HepG2 (cell line): ENCODE results near the gene SESN2. TPM values are rescaled to one million over a fixed set of nuclear protein-coding genes. Genes with fewer than 3 reads are reported as not detected.

Experiments used
- ARNT2 ChIP-seq: sonication (generic); formaldehyde crosslinking; IDR thresholded peaks from 2 replicates; pipeline ENCODE4 v1.8.0; 2022; ENCODE audit warnings: mild to moderate bottlenecking, low read depth, missing genetic modification reagents, moderate library complexity
- CSRNP1 ChIP-seq: sonication (generic); formaldehyde crosslinking; IDR thresholded peaks from 2 replicates; pipeline ENCODE4 v1.8.1; 2023; ENCODE audit warnings: mild to moderate bottlenecking, missing genetic modification reagents
- DMTF1 ChIP-seq: sonication (generic); formaldehyde crosslinking; IDR thresholded peaks from 2 replicates; pipeline ENCODE4 v1.4.0; 2020; ENCODE audit warnings: mild to moderate bottlenecking, missing genetic modification reagents
- ESRRA ChIP-seq: sonication (generic); formaldehyde crosslinking; IDR thresholded peaks from 2 replicates; pipeline ENCODE4 v1.5.1; 2020; ENCODE audit warnings: mild to moderate bottlenecking, low read depth, missing genetic modification reagents
- FIP1L1 ChIP-seq: fragments of 200-400 bp; formaldehyde crosslinking; IDR thresholded peaks from 2 replicates; pipeline ENCODE4 v1.6.1; 2018; ENCODE audit warnings: low read depth, mild to moderate bottlenecking, low read length, moderate library complexity, borderline replicate concordance; ENCODE audit not compliant: insufficient read depth
- FOXA1 ChIP-seq, 2 experiments: fragments of 450-650 bp in 1 of 2; sonication (generic) in 1 of 2; formaldehyde crosslinking in 1 of 2; IDR thresholded peaks; 2 replicates each; pipeline versions ENCODE4 v1.4.0 to v1.6.1; 2016 to 2020; ENCODE audit warnings: missing genetic modification reagents in 1 of 2
- GMEB2 ChIP-seq: IDR thresholded peaks from 2 replicates; pipeline ENCODE4 v1.6.1; 2016; ENCODE audit warnings: missing biosample characterization, missing genetic modification reagents, low read depth
- KLF13 ChIP-seq: sonication (generic); formaldehyde crosslinking; IDR thresholded peaks from 2 replicates; pipeline ENCODE4 v1.4.0; 2020; ENCODE audit warnings: mild to moderate bottlenecking, missing genetic modification reagents
- NONO ChIP-seq, 2 experiments: fragments of 450-650 bp in 1 of 2; sonication (generic) in 1 of 2; formaldehyde crosslinking in 1 of 2; IDR thresholded peaks in 1 of 2; conservative IDR thresholded peaks in 1 of 2; 2 replicates each; pipeline versions ENCODE4 v1.6.1 to v1.8.0; 2017 to 2022; ENCODE audit warnings: mild to moderate bottlenecking in 1 of 2, missing genetic modification reagents in 1 of 2, moderate library complexity in 1 of 2
- PAF1 ChIP-seq: IDR thresholded peaks from 2 replicates; pipeline ENCODE4 v1.6.1; 2016; ENCODE audit warnings: missing genetic modification reagents, missing compliant biosample characterization
- SKI ChIP-seq: fragments of 450-650 bp; IDR thresholded peaks from one replicate; pipeline ENCODE4 v1.6.1; 2018; ENCODE audit warnings: mild to moderate bottlenecking; ENCODE audit not compliant: partially characterized antibody
- TMF1 ChIP-seq: sonication (generic); formaldehyde crosslinking; IDR thresholded peaks from 2 replicates; pipeline ENCODE4 v1.8.1; 2022; ENCODE audit warnings: low read depth, missing genetic modification reagents
- TP53 ChIP-seq: sonication (generic); formaldehyde crosslinking; conservative IDR thresholded peaks from 2 replicates; pipeline ENCODE4 v1.4.0; 2020; ENCODE audit warnings: missing genetic modification reagents
- XRCC5 ChIP-seq: fragments of 200-400 bp; formaldehyde crosslinking; optimal IDR thresholded peaks from 2 replicates; pipeline ENCODE3; 2017; ENCODE audit warnings: mild to moderate bottlenecking, low read length
- ZFP62 ChIP-seq: sonication (generic); formaldehyde crosslinking; IDR thresholded peaks from 2 replicates; pipeline ENCODE4 v1.4.0; 2020; ENCODE audit warnings: missing genetic modification reagents
- ZNF138 ChIP-seq: sonication (generic); formaldehyde crosslinking; IDR thresholded peaks from 2 replicates; pipeline ENCODE4 v1.5.0; 2020; ENCODE audit warnings: mild to moderate bottlenecking, low read depth, missing genetic modification reagents
- ZNF446 ChIP-seq: sonication (generic); formaldehyde crosslinking; IDR thresholded peaks from 2 replicates; pipeline ENCODE4 v1.5.0; 2020; ENCODE audit warnings: mild to moderate bottlenecking, missing genetic modification reagents
- ZNF800 ChIP-seq: sonication (generic); formaldehyde crosslinking; IDR thresholded peaks from 2 replicates; pipeline ENCODE4 v1.4.0; 2020; ENCODE audit warnings: missing genetic modification reagents
- ZSCAN31 ChIP-seq: sonication (generic); formaldehyde crosslinking; IDR thresholded peaks from 2 replicates; pipeline ENCODE4 v1.5.0; 2020; ENCODE audit warnings: low read depth, mild to moderate bottlenecking, missing genetic modification reagents
- ZSCAN9 ChIP-seq: IDR thresholded peaks from 2 replicates; pipeline ENCODE4 v1.6.1; 2016; ENCODE audit warnings: borderline replicate concordance
- polyA plus RNA-seq, 8 experiments: library from polyadenylated mRNA; depleted of rRNA in 3 of 8; stranded (reverse) in 7 of 8; unstranded in 1 of 8; fragments of >200 nt; fragmentation: Illumina TruSeq in 4 of 8; extraction: Trizol in 4 of 8; gene quantifications; 2 replicates each; pipeline versions ENCODE4 v1.2.1 to v1.2.3, GENCODE V29; 2011 to 2016; ENCODE audit warnings: low read depth in 4 of 8, missing spikeins in 1 of 8, mixed read lengths in 1 of 8; ENCODE audit not compliant: insufficient read depth in 1 of 8
- total RNA-seq, 5 experiments: library from RNA; depleted of rRNA; stranded (reverse); fragments of >200 nt; fragmentation: Illumina TruSeq; extraction: Trizol; gene quantifications; 2 replicates each; pipeline ENCODE4 v1.2.3, GENCODE V29; 2016; ENCODE audit warnings: low read depth in 1 of 5

The SESN2 gene
- total and polyA plus RNA-seq, 2 of the 13 experiments (the other 11 are each of a cell fraction or from before 2014, with no cell fraction given): 13.2 to 19.1 TPM

- TF ChIP-seq ARNT2 (CRISPR knock-in tag): no peak
- no peak for TF ChIP-seq ESRRA (CRISPR knock-in tag)
- peak; percentile 55 for TF ChIP-seq XRCC5
- no peak for TF ChIP-seq ZNF138 (CRISPR knock-in tag)
- no peak for TF ChIP-seq ZFP62
- no peak for TF ChIP-seq ZNF800 (CRISPR knock-in tag)
- TF ChIP-seq FOXA1 (IDR thresholded peaks at IDR 0.05): no peak
- TF ChIP-seq FOXA1 (CRISPR knock-in tag; IDR thresholded peaks at IDR 0.05): 0 out of 2 replicates have a peak, but pooled peaks have one; percentile 16
- no peak for TF ChIP-seq DMTF1 (CRISPR knock-in tag)
- no peak for TF ChIP-seq ZNF446 (CRISPR knock-in tag)
- no peak for TF ChIP-seq ZSCAN31 (CRISPR knock-in tag)
- no peak for TF ChIP-seq TP53
- TF ChIP-seq PAF1 (CRISPR knock-in tag): no peak
- TF ChIP-seq CSRNP1 (CRISPR knock-in tag): no peak
- TF ChIP-seq SKI: peak; percentile 78
- 0 out of 2 replicates have a peak, but pooled peaks have one; percentile 43 for TF ChIP-seq ZSCAN9 (CRISPR knock-in tag)
- no peak for TF ChIP-seq FIP1L1
- no peak for TF ChIP-seq GMEB2
- TF ChIP-seq TMF1 (CRISPR knock-in tag): no peak
- TF ChIP-seq NONO (IDR thresholded peaks at IDR 0.05): no peak
- 0 out of 2 replicates have a peak, but pooled peaks have one; percentile 17 for TF ChIP-seq NONO (CRISPR knock-in tag; conservative IDR thresholded peaks at IDR 0.05)
- TF ChIP-seq KLF13: no peak
Measured at GRCh38 chr1:28290851-28291250, 31.5 kb downstream of the SESN2 start (continued).
